Keratinocyte (primary cell): Measurements from ENCODE around the gene CEL. TPM values are rescaled to one million over a fixed set of nuclear protein-coding genes. Genes with fewer than 3 reads are reported as not detected.

ENCODE experiments used
- DNase-seq: peaks from one replicate; pipeline ENCODE4 v3.0.0-alpha.2; 2011; ENCODE audit warnings: low read depth, missing footprints, low spot score
- FAIRE-seq: peaks from 2 replicates; lab custom pipeline; 2011; peaks lifted over from hg19 to GRCh38; lab: Jason Lieb, UNC
- H2AFZ ChIP-seq: 2 replicates; pipeline ENCODE4 v1.6.0; 2012; ENCODE audit warnings: low read length, control low read depth, inconsistent platforms; ENCODE audit not compliant: control insufficient read depth
- H3K27ac ChIP-seq: 2 replicates; pipeline ENCODE4 v1.5.1; 2011; ENCODE audit warnings: low read length; ENCODE audit not compliant: control insufficient read depth, insufficient read depth
- H3K27me3 ChIP-seq: 3 replicates; pipeline ENCODE4 v1.6.0; 2011; ENCODE audit warnings: low read length; ENCODE audit not compliant: control insufficient read depth, insufficient read depth; ENCODE audit errors: extremely low read depth
- H3K36me3 ChIP-seq, 2 experiments: 2 replicates in 1 of 2; 3 replicates in 1 of 2; pipeline ENCODE4 v1.5.1; 2011; ENCODE audit warnings: low read length in 2 of 2, mild to moderate bottlenecking in 1 of 2; ENCODE audit not compliant: control insufficient read depth in 2 of 2, insufficient read depth in 2 of 2; ENCODE audit errors: extremely low read depth in 1 of 2
- H3K4me1 ChIP-seq: 3 replicates; pipeline ENCODE4 v1.5.1; 2011; ENCODE audit warnings: low read length; ENCODE audit not compliant: control insufficient read depth, insufficient read depth; ENCODE audit errors: extremely low read depth
- H3K4me2 ChIP-seq: 3 replicates; pipeline ENCODE4 v1.6.0; 2011; ENCODE audit warnings: low read depth, low read length; ENCODE audit not compliant: control insufficient read depth, insufficient read depth; ENCODE audit errors: extremely low read depth
- H3K4me3 ChIP-seq, 3 experiments: fragments of 200-600 bp in 1 of 3; sonication (generic) in 1 of 3; 2 replicates in 2 of 3; 3 replicates in 1 of 3; pipeline ENCODE4 v1.5.1; 2011 to 2016; ENCODE audit warnings: low read length in 3 of 3, mild to moderate bottlenecking in 3 of 3, control low read depth in 2 of 3, inconsistent platforms in 1 of 3, low read depth in 1 of 3, mixed read lengths in 1 of 3, mixed run types in 1 of 3, moderate library complexity in 1 of 3; ENCODE audit not compliant: control insufficient read depth in 2 of 3, insufficient read depth in 2 of 3; ENCODE audit errors: extremely low read depth in 1 of 3
- H3K79me2 ChIP-seq: 2 replicates; pipeline ENCODE4 v1.6.0; 2012; ENCODE audit warnings: low read length; ENCODE audit not compliant: control insufficient read depth, insufficient read depth
- H3K9ac ChIP-seq: 3 replicates; pipeline ENCODE4 v1.6.0; 2011; ENCODE audit warnings: low read length; ENCODE audit not compliant: control insufficient read depth, insufficient read depth; ENCODE audit errors: extremely low read depth
- H3K9me1 ChIP-seq: 3 replicates; pipeline ENCODE4 v1.6.0; 2011; ENCODE audit warnings: low read length; ENCODE audit not compliant: control insufficient read depth, insufficient read depth; ENCODE audit errors: extremely low read depth
- H3K9me3 ChIP-seq: 2 replicates; pipeline ENCODE4 v1.5.1; 2012; ENCODE audit warnings: low read depth, low read length; ENCODE audit not compliant: control insufficient read depth
- H4K20me1 ChIP-seq: 3 replicates; pipeline ENCODE4 v1.6.0; 2011; ENCODE audit warnings: low read length; ENCODE audit not compliant: control insufficient read depth, insufficient read depth; ENCODE audit errors: extremely low read depth
- EZH2 ChIP-seq: IDR thresholded peaks from one replicate; pipeline ENCODE4 v1.6.1; 2012; ENCODE audit warnings: inconsistent platforms, mild to moderate bottlenecking, low read length, moderate library complexity
- dilution Hi-C: fragments of 300-500 bp; cut with MboI; formaldehyde crosslinking; loops from one replicate; pipeline ENCODE4 v1.7.0; 2020; ENCODE audit warnings: low sequenced_read_pairs; ENCODE audit not compliant: extremely low pct_ligation_motif_present
- polyA plus RNA-seq, 5 experiments: library from polyadenylated mRNA; depleted of rRNA in 3 of 5; stranded (reverse) in 3 of 5; stranded (forward) in 1 of 5; unstranded in 1 of 5; fragments of >200 nt; gene quantifications; 1 replicate in 1 of 5; 2 replicates in 3 of 5; 3 replicates in 1 of 5; pipeline versions ENCODE4 v1.2.1 to v1.2.3, GENCODE V29; 2011 to 2012; ENCODE audit warnings: missing spikeins in 2 of 5, low read depth in 1 of 5, low replicate concordance in 1 of 5
- TF ChIP-seq, protein P1 (sequence below), 3 experiments: IDR thresholded peaks in 1 of 3; conservative IDR thresholded peaks in 1 of 3; optimal IDR thresholded peaks in 1 of 3; 2 replicates in 2 of 3; 3 replicates in 1 of 3; pipeline versions ENCODE3 to v1.5.1; 2011; ENCODE audit warnings: low read length in 3 of 3, mild to moderate bottlenecking in 3 of 3, moderate library complexity in 2 of 3, control low read depth in 1 of 3, inconsistent platforms in 1 of 3; ENCODE audit not compliant: insufficient read depth in 2 of 3; ENCODE audit errors: extremely low read depth in 1 of 3

The CEL gene
- polyA plus RNA-seq, 1 donor (not counting 4 experiments of a cell fraction or from before 2014, with no cell fraction given): 0.12 TPM

DNA sequence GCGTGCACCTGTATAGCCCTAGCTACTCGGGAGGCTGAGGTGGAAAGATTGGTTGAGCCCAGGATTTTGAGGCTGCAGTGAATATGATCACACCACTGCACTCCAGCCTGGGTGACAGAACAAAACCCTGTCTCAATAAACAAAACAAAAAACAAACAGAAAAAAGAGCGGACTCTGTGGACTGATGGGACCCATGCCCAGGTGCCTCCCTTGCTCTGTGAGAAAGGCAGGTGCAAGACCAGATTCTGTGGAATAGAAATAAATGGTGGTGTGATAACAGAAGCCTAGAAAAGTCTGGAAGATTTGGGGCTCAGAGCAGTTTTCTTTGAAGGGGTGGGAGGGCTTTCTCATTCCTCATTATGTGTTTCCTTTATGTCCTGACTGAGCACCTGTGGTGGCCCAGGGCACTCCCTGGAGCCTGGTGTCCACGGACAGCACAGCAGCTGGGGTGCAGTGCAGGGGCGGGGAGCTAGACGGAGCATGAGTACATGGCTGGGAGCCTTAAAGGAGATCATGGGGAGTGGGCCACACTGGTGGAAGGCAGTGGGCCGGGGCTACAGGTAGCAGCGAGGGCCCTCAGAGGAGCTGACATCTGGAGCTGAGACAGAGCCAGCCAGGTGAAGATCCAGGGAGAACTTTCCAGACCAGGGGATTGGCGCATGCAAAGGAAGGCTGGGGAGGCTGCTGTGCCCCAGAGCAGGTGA lies 15.4 kb upstream of the CEL start:
- H3K36me3 ChIP-seq: peaks cover 44 to 47% of the 10 kb centered on the region in 2 experiments
- no peak for FAIRE-seq

DNA sequence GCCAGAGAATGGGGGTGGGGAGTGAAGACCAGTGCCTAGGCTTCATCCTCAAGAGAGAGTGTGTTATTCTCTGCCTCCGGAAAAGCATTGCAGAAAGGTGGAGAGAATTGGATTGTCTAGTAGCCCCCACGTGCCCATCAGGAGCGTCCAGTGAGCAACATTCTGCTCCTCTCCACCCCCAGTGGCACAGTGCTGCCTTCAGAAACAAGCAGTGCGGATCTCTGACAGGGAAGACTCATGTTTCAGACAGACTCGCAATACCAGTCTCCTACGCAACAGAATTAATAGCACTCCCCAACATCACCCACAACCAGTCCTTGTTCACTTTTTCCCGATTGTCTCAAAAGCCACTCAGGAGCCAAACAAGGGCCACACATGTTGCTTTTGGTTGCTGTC lies 14.9 kb upstream of the CEL start:
- peaks cover 43 to 49% of the 10 kb centered on the region in 2 experiments for H3K36me3 ChIP-seq

More for the DNA sequence above, 15.4 kb upstream of the CEL start:
- dilution Hi-C loops: no loop called here
- H3K4me2 ChIP-seq: no peak overlapping the region
- TF ChIP-seq, protein P1, sequence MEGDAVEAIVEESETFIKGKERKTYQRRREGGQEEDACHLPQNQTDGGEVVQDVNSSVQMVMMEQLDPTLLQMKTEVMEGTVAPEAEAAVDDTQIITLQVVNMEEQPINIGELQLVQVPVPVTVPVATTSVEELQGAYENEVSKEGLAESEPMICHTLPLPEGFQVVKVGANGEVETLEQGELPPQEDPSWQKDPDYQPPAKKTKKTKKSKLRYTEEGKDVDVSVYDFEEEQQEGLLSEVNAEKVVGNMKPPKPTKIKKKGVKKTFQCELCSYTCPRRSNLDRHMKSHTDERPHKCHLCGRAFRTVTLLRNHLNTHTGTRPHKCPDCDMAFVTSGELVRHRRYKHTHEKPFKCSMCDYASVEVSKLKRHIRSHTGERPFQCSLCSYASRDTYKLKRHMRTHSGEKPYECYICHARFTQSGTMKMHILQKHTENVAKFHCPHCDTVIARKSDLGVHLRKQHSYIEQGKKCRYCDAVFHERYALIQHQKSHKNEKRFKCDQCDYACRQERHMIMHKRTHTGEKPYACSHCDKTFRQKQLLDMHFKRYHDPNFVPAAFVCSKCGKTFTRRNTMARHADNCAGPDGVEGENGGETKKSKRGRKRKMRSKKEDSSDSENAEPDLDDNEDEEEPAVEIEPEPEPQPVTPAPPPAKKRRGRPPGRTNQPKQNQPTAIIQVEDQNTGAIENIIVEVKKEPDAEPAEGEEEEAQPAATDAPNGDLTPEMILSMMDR (optimal IDR thresholded peaks at IDR 0.05 in 1 of 3, IDR thresholded peaks at IDR 0.05 in 1 of 3, conservative IDR thresholded peaks at IDR 0.05 in 1 of 3; ENCODE audit: extremely low read depth in 1 of 3, insufficient read depth in 2 of 3, low read length in 3 of 3): no peak
- TF ChIP-seq EZH2: no peak
- H2AFZ ChIP-seq: no peak overlapping the region
- H3K9ac ChIP-seq: no peak overlapping the region
- no peak overlapping the region for H3K27ac ChIP-seq
- no peaks in the 10 kb centered on the region for H3K4me1 ChIP-seq
- H3K4me3 ChIP-seq: no peak overlapping the region
- H4K20me1 ChIP-seq: peaks cover 10% of the 10 kb centered on the region
- H3K9me1 ChIP-seq: no peaks in the 10 kb centered on the region
- DNase-seq: no peak
- no peaks in the 10 kb centered on the region for H3K79me2 ChIP-seq
- H3K27me3 ChIP-seq: no peaks in the 10 kb centered on the region
- H3K9me3 ChIP-seq: no peaks in the 10 kb centered on the region

More for the DNA sequence above, 14.9 kb upstream of the CEL start:
- Histone ChIP-seq H3K4me1 (no peaks in the 10 kb centered on the region), H3K9me3 (no peaks in the 10 kb centered on the region), H3K9ac (no peak overlapping the region), H4K20me1 (peaks cover 10% of the 10 kb centered on the region), H3K4me2 (no peak overlapping the region), H3K27ac (no peak overlapping the region), H3K79me2 (no peaks in the 10 kb centered on the region), H2AFZ (no peak overlapping the region), H3K4me3 (no peak overlapping the region), H3K27me3 (no peaks in the 10 kb centered on the region), H3K9me1 (no peaks in the 10 kb centered on the region)
- DNase-seq (no peak), FAIRE-seq (no peak)
- dilution Hi-C loops: no loop called here
- TF ChIP-seq, protein P1 (optimal IDR thresholded peaks at IDR 0.05 in 1 of 3, IDR thresholded peaks at IDR 0.05 in 1 of 3, conservative IDR thresholded peaks at IDR 0.05 in 1 of 3; ENCODE audit: extremely low read depth in 1 of 3, insufficient read depth in 2 of 3, low read length in 3 of 3): no peak
- TF ChIP-seq EZH2: no peak
